ENCODE results near the gene EIF4G3.

EIF4G3 gene

GRCh38 chr1:21022279-21023040 is 154.2 kb downstream of the EIF4G3 start:
- DNase-seq, result peak; percentile 71

GRCh38 chr1:21021311-21021710 is 155.4 kb downstream of the EIF4G3 start:
- DNase-seq, result no peak

DNA sequence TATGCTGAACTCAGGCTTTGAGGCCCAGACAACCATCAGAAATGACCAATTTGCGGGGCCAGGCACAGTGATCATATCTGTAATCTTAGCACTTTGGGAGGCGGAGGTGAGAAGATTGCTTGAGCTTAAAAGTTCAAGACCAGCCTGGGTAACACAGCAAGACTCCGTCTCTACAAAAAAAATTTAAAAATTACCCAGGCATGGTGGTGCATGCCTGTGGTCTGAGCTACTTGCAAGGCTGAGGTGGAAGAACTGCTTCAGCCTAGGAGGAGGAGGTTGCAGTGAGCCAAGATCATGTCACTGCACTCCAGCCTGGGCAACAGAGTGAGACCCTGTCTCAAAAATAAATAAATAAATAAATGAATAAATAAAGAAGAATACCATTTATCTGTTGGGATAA is 156.5 kb downstream of the EIF4G3 start:
- no peak for DNase-seq

DNA sequence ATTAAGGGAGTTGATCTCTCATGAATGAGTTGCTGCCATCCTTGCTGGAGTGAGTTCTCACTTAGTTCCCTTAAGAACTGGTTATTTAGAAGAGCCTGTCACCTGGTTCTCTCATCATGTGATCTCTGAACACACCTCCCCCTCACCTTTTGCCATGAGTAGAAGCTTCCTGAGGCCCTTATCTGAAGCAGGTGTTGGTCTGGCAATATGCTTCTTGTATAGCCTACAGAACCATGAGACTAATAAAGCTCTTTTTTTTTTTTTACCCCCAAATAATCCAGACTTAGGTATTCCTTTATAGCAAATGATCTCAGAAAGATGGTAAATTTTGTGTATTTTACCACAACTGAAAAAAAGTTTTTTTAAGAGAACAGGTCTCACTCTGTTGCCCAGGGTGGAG is 158.0 kb downstream of the EIF4G3 start:
- no peak for DNase-seq

GRCh38 chr1:21013510-21013909 is 163.2 kb downstream of the EIF4G3 start:
- DNase-seq, result no peak

GRCh38 chr1:21012937-21013336 is 163.8 kb downstream of the EIF4G3 start:
- DNase-seq, result no peak

DNA sequence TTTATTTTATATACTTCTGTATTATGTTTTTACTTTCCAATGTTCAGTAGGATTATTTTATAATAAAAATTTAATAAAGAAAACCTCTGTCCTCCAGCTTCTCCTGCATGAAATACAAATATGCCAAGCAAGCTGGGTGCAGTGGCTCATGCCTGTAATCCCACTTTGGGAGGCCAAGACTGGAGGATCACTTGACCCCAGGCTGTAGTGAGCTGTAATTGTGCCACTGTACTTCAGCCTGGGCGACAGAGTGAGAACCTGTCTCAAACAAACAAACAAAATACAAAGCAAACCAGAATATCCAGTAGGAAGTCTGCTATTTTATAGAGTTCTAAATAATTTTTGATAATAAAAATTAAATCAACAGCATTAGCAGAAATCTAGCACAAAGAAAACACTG is 168.8 kb downstream of the EIF4G3 start:
- DNase-seq, result no peak

DNA sequence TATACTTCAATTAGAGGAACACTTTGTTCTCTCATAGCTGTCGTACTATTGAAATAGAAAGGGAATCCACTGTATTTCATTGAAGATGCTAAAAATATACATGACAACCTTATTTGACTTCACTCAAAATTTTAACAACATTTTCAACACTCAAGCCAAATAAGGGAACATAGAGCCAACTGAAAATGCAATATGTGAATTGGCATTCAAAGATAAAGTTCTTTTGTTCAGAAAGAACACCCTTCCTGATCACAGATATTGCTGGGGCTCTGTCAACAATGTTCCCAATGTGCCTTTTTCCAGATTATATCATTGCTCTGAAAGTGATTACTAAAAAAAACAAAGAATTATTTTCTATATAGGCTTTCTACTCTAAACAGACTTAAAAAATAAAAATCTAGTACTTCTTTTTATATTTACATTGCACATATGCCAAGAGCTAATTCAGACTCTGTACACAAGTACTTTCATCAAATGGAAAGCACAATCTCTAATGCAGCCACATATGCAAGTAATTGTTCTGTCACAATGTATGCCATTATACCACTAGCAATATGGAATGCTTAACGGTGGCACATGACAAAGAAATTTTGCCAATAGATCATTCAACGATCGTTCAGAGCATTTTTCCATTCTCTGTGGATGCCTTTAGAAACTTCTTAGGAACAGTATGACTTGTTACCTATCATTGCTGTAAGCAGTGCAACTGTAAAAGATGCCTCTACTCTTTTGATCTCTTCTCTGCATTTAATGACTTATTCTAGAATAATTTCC is 171.0 kb downstream of the EIF4G3 start:
- DNase-seq, result no peak

DNA sequence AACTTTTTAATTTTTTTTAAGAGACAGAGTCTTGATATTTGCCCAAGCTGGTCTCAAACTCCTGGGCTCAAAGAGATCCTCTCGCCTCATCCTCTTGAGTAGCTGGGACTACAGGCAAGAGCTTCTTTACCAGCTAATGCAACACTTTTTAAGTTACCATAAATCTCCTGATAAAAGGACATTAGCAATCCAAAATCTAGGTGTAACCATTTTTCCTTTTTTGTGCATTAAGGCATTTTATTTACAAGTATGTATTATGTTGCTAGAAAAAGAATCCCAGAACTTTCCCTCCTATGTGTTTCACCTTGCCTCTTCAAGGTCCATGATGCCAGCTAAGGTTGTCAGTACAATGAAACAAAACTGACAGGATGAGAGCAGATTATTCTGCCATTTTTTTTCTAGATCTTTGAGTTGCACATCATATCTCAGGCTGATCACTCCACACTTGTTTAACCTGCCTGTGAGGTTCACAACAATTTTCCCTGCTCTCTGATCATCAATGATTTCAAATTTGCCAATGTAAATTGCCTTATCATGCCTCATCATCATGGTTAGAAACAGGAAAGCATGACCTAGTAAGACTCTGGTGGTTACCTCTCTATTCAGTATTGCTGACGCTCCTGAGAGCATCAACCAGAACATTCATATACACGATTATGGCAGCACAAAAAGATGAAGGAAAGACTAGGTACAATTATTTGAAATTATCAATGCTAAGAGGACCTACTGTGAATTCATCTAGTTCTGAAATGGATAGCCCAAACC is 173.2 kb downstream of the EIF4G3 start:
- DNase-seq, result no peak

- DNase-seq, result no peak
Observed at GRCh38 chr1:21001042-21001441, 175.7 kb downstream of the EIF4G3 start.

DNA sequence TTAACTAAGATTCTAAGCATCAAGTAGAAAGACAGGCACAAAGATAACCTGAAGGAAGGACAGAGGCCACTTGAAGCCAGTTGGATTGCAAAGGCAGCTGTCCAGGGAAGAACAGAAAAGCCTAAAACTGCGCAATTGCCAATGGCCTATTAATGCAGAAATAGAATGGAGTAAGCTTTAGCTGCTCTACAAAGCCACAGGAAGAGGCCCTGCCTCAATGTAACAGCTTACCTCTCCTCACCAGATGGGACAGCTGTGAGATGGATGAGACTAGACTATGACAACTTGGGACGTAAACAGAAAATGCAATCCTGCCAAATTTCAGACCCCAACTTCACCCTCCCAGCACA is 176.5 kb downstream of the EIF4G3 start:
- no peak for DNase-seq

DNA sequence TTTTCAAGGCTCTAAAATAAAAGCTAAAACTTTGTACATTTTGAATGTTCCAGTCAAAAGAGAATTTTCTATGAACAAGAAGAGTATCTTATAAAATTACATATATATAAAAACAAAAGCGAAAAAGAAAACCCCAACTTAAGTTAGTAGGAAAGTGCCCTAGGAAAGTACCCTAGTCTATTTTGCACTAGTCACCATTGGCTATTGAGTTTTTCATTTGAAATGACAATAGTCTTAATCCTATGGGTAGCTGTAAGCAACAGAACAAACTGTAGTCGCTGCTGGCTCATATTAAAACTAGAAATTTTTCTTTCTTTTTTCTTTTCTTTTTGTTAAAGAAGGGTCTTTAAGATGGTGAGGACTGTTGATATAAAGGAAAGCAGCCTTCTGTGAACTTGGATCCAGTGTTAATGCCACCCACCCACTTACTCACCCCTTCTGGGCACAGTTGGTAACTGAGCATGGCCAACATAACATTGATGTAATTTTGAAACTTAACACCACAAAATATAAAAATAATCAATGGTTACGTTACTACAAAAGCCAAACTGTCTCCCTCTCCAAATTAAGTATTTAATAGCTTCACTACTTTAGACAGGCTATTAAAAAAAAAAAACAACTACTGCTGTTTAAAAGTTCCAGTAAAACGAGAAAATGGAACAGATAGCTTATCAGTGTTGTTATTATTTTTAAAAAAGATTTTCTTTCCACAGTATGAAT is 177.0 kb downstream of the EIF4G3 start:
- DNase-seq, result no peak

GRCh38 chr1:20998826-20999225 is 177.9 kb downstream of the EIF4G3 start:
- DNase-seq, result no peak

GRCh38 chr1:20997602-20998224 is 179.0 kb downstream of the EIF4G3 start:
- no peak for DNase-seq

DNA sequence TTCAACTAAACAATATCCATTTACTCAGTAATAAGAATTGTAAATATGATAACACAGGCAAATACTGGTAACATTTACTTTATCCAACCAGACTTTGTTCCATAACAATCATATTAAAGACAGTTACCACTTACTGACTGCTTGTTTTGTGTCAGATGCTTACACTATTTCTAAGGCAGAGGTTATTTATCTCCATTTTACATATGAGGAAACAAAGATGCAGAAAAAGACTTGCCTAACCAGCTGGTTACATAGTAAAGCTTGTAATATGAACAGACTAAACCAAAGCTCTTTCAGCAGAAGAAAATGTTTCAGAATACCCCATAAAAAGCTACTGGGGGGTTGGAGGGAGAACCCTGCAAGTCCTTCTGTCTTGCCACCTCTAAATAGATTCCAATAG is 180.1 kb downstream of the EIF4G3 start:
- DNase-seq, result no peak

DNA sequence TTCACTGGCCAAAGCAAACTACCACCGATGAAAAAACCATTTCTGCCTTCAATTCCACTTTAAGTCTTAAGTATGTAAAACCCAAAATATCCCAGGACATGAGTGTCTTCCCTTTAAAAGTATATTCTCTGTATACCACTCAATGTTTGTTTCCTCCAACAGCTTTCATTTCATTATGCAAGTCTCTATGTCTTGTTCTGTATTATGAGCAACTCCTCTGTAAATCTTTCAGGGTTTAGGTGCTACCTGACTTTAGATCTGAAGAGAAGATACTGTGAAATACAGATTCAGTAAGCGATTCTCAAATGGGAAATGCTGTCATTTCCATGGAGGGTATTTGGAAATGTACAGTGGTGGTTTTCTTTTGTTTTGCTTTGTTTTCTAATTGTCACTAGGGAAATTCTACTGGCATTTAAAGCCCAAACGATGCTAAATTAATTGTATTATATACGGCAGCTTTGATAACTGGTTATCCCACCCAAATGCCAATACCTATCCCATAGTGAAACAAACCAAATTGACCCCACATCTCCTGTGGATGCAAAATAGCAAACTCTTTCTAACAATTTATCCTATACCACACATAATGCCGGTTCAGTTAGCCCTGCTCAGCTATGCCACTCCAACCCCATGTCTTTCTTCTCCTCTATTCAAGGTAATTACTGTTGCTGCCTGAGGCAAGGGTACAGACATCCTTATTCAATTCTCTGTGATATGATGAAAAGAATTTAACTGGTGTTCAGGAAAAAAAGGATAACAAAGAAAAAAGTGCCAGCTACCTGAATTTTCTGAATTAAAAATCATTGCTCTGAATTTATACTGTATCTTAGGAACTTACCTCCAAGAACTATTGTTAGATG is 182.8 kb downstream of the EIF4G3 start:
- no peak for DNase-seq

- no peak for DNase-seq
Observed at GRCh38 chr1:20992322-20993056, 184.2 kb downstream of the EIF4G3 start.

GRCh38 chr1:20988943-20989342 is 187.8 kb downstream of the EIF4G3 start:
- no peak for DNase-seq

DNA sequence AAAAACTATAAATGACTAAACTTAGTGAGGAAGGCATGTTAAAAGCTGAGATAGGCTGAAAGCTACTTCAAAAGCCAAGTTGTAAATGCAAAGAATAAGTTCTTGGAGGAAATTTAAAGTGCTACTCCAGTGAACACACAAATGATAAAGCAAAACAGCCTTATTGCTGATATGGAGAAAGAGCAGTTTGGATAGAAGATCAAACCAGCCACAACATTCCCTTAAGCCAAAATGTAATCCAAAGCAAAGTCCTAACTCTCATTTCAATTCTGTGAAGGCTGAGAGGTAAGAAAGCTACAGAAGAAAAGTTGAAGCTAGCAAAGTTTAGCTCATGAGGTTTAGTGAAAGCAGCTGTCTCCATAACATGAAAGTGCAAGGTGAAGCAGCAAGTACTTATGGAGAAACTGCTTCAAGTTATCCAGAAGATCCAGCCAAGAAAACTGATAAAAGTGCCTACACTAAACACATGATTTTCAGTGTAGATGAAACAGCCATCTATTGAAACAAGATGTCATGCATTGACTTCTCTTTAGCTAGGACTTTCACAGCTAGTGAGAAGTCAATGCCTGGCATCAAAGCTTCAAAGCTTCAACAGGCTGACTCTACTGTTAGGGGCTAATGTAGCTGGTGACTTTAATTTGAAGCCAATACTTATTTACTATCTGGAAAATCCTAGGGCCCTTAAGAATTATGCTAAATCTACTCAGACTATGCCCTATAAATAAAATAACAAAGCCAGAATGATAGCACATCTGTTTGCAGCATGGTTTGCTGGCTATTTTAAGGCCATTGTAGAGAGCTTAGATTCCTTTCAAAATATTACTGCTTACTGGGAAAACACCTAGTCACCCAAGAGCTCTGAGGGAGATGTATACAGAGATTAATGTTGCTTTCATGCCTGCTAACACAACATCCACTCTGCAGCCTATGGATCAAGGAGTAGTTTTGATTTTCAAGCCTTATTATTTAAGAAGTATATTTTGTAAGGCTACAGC is 188.6 kb downstream of the EIF4G3 start:
- no peak for DNase-seq

Measured in COR-L47 (cell line).